SK-N-SH (cell line): Measurements from ENCODE around the gene MIXL1.

Source experiments
- CTCF ChIP-seq: fragments of 200-600 bp; sonication (generic); IDR thresholded peaks from 2 replicates; pipeline ENCODE4 v1.6.1; 2017; ENCODE audit warnings: antibody characterized with exemption, mild to moderate bottlenecking, moderate library complexity
- ELF1 ChIP-seq: IDR thresholded peaks from 2 replicates; pipeline ENCODE4 v1.4.0; 2012
- NFIC ChIP-seq: IDR thresholded peaks from 2 replicates; pipeline ENCODE4 v1.4.0; 2012; ENCODE audit warnings: borderline replicate concordance
- POLR2AphosphoS5 ChIP-seq: IDR thresholded peaks from 2 replicates; pipeline ENCODE4 v1.6.1; 2012; ENCODE audit warnings: low read depth, low read length
- USF2 ChIP-seq: fragments of 150-350 bp; IDR thresholded peaks from 2 replicates; pipeline ENCODE4 v1.6.1; 2017; ENCODE audit warnings: antibody characterized with exemption, low read length, low read depth, borderline replicate concordance
- TF ChIP-seq, protein P1 (sequence below): IDR thresholded peaks from 2 replicates; pipeline ENCODE4 v1.6.1; 2012; ENCODE audit warnings: mild to moderate bottlenecking, low read depth, low read length, moderate library complexity

GRCh38 chr1:226248091-226248490, 24.6 kb downstream of the MIXL1 start:
- TF ChIP-seq NFIC (no peak), CTCF (no peak), ELF1 (no peak), POLR2AphosphoS5 (no peak), USF2 (no peak)
- TF ChIP-seq, protein P1, sequence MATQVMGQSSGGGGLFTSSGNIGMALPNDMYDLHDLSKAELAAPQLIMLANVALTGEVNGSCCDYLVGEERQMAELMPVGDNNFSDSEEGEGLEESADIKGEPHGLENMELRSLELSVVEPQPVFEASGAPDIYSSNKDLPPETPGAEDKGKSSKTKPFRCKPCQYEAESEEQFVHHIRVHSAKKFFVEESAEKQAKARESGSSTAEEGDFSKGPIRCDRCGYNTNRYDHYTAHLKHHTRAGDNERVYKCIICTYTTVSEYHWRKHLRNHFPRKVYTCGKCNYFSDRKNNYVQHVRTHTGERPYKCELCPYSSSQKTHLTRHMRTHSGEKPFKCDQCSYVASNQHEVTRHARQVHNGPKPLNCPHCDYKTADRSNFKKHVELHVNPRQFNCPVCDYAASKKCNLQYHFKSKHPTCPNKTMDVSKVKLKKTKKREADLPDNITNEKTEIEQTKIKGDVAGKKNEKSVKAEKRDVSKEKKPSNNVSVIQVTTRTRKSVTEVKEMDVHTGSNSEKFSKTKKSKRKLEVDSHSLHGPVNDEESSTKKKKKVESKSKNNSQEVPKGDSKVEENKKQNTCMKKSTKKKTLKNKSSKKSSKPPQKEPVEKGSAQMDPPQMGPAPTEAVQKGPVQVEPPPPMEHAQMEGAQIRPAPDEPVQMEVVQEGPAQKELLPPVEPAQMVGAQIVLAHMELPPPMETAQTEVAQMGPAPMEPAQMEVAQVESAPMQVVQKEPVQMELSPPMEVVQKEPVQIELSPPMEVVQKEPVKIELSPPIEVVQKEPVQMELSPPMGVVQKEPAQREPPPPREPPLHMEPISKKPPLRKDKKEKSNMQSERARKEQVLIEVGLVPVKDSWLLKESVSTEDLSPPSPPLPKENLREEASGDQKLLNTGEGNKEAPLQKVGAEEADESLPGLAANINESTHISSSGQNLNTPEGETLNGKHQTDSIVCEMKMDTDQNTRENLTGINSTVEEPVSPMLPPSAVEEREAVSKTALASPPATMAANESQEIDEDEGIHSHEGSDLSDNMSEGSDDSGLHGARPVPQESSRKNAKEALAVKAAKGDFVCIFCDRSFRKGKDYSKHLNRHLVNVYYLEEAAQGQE: no peak
